ENCODE measurements around the gene PAM. TPM values are rescaled to one million over a fixed set of nuclear protein-coding genes. Genes with fewer than 3 reads are reported as not detected.

Gene PAM
- total RNA-seq, 1 donor from 2014 or later, result 264 TPM

DNA sequence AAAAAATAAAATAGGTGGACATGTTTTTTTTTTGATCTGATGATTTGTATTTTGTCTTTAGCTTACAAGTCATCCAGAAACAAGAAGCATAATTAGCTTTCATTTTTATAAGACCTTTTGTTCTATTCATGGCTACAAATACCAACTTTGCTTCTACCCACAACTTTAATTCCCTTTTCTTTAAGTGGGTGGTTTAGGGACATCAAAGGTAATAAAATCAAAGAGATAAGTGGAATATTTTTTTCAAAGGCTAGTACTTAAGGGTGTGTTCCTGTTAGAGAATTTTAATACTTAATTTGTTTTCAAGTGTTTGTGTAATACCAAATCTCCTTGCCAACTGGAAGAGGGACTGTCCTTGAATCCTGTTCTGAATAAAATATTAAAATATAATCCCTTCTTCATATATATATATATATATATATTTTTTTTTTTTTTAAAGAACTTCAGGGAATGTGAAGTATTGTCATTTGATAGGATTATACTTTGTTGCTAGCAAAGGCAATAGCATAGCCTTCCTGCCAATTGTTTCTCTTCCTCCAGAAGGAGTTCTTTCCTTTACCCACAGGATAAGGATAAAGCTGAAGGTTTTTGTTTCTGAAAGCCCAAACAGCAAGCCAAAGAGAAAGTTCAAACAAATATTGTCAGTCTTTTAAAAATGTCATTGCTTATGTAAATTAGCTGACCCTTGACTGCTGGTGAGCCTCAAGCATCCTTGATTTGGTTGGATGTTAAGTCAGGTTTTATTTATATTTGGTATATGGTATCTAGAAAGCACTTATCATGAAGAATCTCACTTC is 108.9 kb downstream of the PAM start:
- DNase-seq, result peak; percentile 70

- peak; percentile 30 for DNase-seq
Observed at GRCh38 chr5:102865171-102865509, 110.0 kb downstream of the PAM start.

DNA sequence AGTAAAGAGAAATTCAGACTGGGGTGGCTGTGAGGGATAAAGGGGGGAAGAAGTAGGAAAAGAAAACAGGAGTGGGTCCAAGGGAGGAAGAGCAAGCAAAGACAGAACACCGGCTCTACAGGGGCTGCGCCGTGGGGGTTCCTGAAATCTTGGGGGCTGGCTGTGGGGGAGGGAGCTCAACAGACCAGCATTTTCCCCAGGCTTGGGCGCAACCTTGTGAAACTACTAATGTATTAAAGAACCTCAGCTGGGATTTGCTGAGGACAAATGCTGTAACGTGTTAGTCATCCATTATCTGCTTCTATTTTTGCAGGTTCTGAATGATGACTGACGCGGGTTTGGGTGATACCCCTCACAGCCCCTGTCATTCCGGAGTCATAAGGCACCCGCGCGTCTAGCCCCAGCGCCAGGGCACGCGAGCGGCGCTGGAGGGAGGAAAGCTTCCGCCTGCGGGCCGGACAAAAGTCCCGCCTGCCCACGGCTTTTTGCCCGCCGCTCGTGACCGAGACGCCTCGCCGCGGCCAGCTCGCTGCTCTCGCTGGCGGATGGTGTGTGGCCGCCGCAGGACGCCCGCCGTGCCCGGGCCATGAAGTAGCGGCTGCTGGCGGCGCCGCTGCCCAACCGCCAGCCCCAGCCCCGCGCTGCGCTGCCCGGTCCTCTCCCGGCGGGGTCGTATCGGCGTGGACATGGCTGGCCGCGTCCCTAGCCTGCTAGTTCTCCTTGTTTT is 110.6 kb downstream of the PAM start:
- DNase-seq, result peak; percentile 84

GRCh38 chr5:102866237-102866600 is 111.1 kb downstream of the PAM start:
- DNase-seq, result no peak

GRCh38 chr5:102867992-102868662 is 113.0 kb downstream of the PAM start:
- no peak for DNase-seq

GRCh38 chr5:102869230-102869629 is 114.1 kb downstream of the PAM start:
- DNase-seq, result no peak

- DNase-seq, result no peak
Observed at GRCh38 chr5:102873379-102873932, 118.4 kb downstream of the PAM start.

GRCh38 chr5:102874054-102874453 is 118.9 kb downstream of the PAM start:
- DNase-seq, result no peak

- peak; percentile 60 for DNase-seq
Observed at GRCh38 chr5:102875721-102876123, 120.6 kb downstream of the PAM start.

- no peak for DNase-seq
Observed at GRCh38 chr5:102876610-102877009, 121.5 kb downstream of the PAM start.

GRCh38 chr5:102879741-102880140 is 124.6 kb downstream of the PAM start:
- DNase-seq, result no peak

DNA sequence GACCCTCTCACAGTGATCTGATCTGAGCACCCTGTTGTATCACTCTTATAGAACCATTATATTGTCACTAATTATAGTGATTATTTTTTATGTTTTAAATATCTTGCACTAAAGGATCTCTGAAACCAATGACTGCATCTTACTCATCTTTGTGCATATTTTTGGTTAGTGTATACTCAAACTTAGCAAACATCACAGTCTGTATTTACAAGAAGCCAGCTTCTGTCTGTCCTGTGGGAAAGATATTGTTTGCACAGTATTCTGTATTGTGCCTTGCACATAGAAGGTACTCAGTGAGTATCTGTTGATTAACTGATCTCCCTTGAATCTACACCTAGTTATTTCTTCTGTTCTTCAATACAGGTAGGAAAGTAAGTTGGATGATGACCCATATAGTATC is 131.5 kb downstream of the PAM start:
- DNase-seq, result no peak

DNA sequence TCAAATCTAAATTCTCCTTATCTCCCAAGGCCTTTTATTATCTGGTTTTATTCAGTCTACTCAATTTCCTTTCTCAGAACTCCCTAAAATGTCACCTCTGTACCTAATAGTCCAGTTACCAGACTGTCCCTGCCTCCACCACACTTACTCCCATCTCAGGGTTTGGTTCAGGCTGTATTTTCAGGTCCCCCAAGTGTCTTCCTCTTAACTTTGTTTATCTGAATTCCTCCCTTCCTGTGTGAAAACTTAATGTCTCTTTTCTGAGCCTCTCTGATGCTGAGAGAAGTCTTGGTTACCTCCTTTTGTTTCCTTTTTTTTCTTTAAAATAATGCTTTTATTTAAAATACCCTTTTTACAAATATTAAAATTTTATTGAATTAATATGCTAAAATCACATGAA is 133.4 kb downstream of the PAM start:
- no peak for DNase-seq

- no peak for DNase-seq
Observed at GRCh38 chr5:102889033-102889432, 133.9 kb downstream of the PAM start.

DNA sequence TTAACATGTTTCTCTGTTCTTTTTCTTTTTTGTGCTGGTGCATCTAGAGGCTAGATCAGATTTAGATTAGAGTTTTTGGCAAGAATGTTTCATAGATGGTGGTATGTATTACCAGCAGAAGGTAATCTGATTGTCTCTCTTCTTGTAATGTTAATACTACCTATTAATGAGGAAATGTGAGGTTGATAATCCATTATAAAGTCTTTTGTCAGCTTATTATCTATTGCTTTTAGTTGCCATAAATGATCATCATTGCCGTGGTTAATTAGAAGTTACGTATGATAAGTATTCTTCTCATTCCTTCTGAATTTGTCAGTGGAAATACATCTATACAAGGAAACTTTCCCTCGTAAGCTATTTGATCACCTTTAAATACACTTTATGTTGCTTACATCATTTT is 135.0 kb downstream of the PAM start:
- no peak for DNase-seq

GRCh38 chr5:102891175-102891574 is 136.1 kb downstream of the PAM start:
- DNase-seq, result no peak

DNA sequence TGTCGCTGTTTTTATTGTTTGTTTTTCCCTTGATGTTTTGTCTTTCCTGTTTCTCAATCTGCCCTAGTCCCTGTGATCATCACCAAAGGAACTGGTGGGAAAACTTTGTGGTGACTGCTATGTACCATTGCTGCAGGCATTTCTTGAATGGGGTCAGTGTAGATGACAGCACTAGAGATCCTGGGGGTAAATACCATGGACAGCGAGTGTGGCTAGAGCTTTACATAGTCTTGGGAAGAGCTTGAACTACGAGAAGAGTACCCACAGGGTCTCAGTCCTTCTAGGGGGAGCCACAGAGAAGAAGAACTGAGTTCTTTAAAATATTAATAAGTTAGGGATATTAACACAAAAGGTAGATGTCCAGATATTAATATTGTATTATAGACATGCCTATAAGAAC is 138.8 kb downstream of the PAM start:
- DNase-seq, result no peak

DNA sequence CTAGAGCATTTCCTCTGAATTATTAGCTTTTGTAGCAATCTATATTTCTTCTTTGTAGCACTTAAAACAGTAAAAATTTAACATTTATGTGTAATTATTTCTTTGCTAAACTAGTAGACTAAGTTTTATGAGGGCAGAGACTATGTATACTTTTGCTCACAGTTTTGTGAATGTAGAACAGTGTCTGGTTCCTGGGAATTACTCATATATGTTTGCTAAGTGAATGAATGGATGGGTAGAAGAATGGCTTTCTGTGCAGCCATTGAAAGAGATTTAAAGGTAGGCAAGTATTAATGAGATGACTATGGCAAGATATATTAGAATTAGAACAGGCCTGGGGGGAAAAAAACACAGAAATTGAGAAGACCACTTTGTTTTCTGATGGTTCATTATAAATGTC is 140.1 kb downstream of the PAM start:
- DNase-seq, result no peak

DNA sequence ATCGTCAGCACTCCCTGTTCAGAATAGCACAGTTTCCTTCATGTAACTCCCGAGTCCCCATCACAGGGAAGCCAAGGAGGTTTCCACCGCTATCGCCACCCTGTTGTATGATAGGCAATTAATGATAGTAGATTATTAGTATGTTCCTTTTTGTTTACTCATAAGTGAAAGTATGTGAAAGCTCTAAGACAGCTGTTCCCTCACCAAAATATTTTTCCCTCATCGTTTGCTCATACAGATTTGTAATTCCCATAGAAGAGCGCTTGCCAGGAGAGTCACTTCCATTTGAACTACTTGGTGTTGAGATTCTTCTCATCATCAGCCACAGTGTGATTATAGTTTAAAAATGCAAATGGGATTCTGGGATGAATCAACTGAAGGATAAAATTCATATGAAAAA is 140.9 kb downstream of the PAM start:
- no peak for DNase-seq

DNA sequence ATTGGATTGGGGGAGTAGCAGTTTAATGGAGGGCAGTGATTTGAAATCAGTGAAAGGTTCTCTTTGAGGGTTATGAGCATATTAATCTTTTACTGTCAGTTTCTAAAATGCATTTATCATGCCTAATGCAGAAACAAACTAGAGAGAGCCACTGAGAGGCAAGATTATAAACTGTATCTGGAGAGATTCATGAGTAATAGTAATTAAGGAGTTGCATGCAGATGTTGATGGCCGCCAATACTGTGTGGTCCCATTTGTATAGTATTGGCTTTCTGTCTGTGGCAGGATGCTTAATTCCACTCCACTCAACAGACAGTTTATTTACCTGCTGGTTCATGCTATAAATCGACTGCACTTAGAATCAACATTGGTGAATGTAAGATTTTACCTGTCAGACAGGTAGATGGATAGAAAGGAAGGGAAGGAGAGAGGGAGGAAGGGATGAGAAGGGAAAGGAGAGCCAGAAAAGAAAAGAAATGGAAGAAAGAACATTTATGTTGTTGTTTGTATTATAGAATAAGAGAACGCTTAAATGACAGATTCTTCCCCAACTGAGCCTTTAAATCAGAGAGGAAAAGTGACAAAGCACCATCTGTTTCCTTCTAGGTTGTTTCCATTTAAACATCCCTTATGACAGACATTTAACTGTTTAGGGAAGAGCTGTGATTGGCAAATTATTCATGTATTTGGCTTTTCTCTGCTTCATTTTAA is 146.5 kb downstream of the PAM start:
- peak; percentile 60 for DNase-seq

DNA sequence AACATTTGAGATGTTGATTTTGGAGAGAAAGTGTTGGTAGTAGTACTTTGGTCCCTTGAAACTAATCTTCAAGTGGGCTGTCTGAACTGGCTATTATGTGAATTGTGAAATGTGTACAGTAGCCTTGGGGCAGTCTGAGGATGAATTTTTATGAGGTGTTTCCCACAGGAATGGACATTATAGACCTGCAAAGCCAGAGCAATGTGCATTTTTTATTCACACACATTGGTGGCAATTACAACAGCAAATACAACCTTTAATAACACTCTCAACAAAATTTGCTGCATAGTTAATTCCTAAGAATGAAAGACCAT is 147.0 kb downstream of the PAM start:
- DNase-seq, result no peak

GRCh38 chr5:102902647-102903046 is 147.5 kb downstream of the PAM start:
- DNase-seq, result no peak

All from dermis blood vessel endothelial cell (primary cell).